ENCODE data around the gene KLHL41. TPM values are rescaled to one million over a fixed set of nuclear protein-coding genes. Genes with fewer than 3 reads are reported as not detected.

Gene KLHL41
- total RNA-seq = not detected

DNA sequence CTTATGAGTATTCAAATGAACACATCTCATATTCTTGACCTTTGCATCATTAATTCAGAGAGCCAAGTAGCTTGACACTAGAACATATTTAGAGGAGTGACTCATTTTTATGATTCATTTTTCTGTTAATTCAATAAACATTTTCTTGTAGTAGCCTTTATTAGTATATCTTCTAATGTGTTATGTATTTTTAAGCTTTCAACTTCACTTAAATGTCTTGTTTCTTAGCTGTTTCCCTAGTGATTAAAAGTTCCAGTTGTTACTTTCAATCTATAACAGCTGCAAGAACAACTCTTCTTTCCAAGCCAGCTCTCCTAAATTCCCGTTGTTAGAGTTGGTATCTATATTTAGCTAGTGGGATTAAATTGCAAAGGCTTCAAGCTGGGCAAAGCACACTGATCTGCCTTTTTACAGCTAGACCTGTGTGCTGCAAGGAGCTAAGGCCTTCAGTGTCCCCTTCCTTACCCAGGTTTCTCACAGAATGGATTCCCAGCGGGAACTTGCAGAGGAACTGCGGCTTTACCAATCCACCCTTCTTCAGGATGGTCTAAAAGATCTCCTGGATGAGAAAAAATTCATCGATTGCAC lies at the start of gene KLHL41:
KLHL41 (plus strand) TSS at position 405 of the 588 bp plus-strand sequence; CDS start at position 482, 77 bp downstream.
- no peak for ATAC-seq
- DNase-seq (ENCODE audit: low spot score in 2 of 2) = no peak

DNA sequence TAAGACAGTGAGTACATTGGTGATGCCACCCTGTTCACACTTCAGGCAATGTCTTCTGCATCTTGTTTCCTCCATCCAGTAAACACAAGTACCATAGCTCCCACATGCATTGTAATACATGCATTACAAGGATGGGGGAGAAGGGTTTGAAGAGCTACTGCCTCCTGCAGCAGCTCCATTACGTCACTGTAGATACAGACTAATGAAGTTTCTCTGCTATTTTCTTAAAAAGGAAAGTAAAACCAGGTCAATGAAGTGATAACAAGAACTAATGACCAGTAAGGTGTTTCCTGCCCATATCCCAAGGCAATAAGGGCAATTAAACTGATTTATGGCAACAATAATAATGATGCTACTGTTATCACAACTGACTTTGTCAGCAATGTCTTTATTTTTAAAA lies 48.4 kb upstream of the KLHL41 start:
- Mint-ChIP-seq H3K27ac (no peak overlapping the region), H3K9me3 (no peaks in the 10 kb centered on the region), H3K36me3 (no peaks in the 10 kb centered on the region)
- no peak for DNase-seq (ENCODE audit: low spot score in 2 of 2)
- ATAC-seq = no peak

More for the DNA sequence above, at the start of gene KLHL41:
- Mint-ChIP-seq H3K36me3 (no peaks in the 10 kb centered on the region), H3K27ac (no peak within 1 kb of the TSS), H3K9me3 (no peaks in the 10 kb centered on the region)

DNA sequence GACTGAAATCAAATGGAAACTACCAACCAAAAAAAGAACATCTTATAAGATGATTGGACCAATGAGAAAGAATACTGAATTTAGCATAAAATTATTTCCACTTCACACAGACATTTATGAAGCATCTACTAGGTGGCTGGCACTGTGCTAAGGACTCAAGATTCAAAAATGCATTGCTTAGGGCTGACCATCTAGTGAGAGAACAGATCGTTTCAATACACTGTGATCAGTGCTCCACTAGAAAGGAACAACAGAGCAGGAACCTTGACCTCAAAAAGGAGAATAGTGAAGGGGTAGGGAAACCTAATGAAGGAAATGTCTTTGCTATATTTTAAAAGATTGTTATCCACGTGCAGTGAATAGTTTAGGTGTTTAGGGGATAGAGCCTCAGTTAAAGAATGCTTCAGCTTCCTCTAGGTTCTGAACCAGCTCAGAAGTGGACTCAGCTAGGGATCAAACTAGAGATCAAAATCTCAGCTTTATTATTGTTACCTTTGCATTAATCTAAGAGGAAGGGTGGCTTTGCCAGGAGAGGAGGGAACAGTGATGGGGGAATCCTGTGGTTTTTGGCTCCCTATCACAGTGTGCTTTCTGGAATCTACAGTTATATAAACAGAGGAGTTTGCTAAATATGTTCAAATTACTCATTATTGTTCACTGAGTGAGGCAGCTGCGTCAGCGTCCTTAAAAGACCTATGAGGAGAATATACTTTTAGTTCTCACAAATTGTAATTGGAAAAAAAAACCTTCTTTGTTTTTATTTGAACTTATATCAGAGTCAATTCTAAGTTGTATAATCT lies 46.4 kb upstream of the KLHL41 start:
- Mint-ChIP-seq H3K36me3 (no peaks in the 10 kb centered on the region), H3K9me3 (no peaks in the 10 kb centered on the region), H3K27ac (no peak overlapping the region)
- DNase-seq (ENCODE audit: low spot score in 2 of 2) = no peak
- ATAC-seq = peak in 1 of 2 donors; percentile 53

DNA sequence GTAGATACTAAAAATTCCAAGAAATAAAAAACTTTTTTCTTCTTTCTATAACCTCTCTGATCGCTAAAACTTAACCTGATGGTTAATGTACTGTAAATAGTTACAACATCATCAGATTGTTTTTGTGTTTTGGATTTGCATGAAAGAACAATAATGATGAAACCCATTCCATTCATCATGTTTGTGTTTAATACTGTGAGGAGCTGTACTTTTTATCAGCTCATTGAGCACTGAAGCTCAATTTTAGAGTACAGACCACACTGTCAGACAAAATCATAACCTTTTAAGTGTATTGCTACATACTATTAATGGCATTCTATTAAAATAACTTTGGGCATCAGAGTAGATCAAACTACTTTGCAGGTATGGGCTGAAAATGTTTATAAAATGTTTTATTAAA lies 45.0 kb upstream of the KLHL41 start:
- ATAC-seq (peak in 1 of 2 donors; percentile 20), DNase-seq (ENCODE audit: low spot score in 2 of 2) (no peak)
- Mint-ChIP-seq H3K9me3 (no peaks in the 10 kb centered on the region), H3K27ac (no peak overlapping the region), H3K36me3 (no peaks in the 10 kb centered on the region)

DNA sequence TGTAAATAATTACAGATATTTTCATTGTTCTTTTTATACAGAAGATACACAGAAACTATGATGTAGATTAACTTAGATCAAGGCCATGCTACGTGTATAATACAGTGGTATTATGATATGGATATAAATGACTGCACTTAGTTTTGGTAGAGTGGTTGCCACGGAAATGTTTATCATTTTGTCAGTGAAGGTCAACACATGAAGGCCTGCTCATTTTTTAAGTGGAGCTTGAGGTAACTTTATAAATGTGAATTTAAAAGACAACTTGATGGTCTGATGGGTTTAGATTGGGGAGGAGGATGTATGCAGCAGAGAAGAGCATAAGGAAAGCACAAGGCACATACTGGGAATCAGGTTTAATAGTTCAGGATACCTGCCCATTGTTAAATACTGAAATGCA lies 44.6 kb upstream of the KLHL41 start:
- H3K36me3 Mint-ChIP-seq = no peaks in the 10 kb centered on the region
- peak; percentile 47 to 85 for ATAC-seq
- H3K9me3 Mint-ChIP-seq = no peaks in the 10 kb centered on the region
- peak overlapping the region in 1 of 2 donors; percentile 56 for H3K27ac Mint-ChIP-seq
- no peak for DNase-seq (ENCODE audit: low spot score in 2 of 2)

DNA sequence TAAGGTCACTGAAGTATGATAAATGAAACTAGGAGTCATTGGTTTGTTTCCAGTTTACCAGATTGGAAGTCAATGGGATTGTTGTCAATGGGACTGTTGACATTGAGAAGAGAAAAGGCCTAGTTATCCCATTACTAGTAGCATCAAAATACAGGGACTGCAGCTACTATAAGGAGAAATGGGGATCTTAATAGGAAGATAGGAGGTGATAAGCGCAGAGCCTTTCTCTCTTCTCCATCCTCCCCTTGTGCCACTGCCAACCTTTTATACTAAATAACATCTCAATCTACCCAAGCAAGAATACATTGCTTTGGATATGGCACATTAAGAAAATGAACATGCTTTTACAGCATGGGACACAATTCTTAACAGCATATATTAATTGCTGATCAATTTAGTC lies 40.7 kb upstream of the KLHL41 start:
- ATAC-seq (peak; percentile 38 to 57), DNase-seq (ENCODE audit: low spot score in 2 of 2) (no peak)
- Mint-ChIP-seq H3K9me3 (no peaks in the 10 kb centered on the region), H3K36me3 (no peaks in the 10 kb centered on the region), H3K27ac (peak overlapping the region in 1 of 2 donors; percentile 55)

DNA sequence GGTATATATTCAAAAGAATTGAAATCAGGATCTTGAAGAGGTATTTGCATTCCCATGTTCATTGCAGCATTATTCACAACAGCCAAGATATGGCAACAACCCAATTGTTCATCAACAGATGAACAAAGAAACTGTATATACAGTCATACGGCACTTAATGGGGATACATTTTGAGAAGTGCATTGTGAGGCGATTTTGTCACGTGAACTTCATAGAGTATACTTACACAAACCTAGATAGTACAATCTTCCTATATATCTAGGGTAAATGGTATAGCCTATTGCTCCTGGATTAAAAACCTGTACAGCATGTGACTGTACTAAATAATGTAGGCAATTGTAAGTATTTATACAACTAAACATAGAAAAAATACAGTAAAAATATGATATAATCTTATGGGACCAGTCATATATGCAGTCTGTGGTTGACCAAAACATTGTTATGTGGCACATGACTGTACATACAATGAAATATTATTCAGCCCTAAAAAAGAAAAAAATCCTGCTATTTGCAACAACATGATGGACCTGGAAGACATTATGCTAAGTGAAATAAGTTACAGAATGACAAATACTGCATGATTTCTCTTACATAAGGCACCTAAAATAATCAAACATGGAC lies 39.4 kb upstream of the KLHL41 start:
- Mint-ChIP-seq H3K27ac (no peak overlapping the region), H3K36me3 (no peaks in the 10 kb centered on the region), H3K9me3 (no peaks in the 10 kb centered on the region)
- no peak for DNase-seq (ENCODE audit: low spot score in 2 of 2)
- ATAC-seq = peak; percentile 58 to 65

DNA sequence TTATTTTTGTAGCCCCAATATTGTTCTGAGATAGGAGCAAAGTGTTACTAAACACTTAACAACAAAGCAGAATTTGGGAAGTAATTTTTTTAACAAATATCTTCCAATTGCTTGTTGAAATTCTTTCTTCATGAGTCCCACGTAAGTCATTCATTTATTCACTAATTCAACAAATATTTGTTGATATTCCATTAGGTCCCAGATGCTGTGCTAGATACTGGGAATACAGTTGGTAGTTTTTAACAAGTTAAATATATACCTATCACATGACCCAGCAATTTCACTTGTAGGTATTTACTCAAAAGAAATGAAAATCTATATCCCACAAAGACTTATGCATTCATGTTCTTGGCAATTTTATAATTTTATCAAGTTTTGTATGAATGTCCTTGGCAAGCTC lies 37.3 kb upstream of the KLHL41 start:
- H3K9me3 Mint-ChIP-seq = no peaks in the 10 kb centered on the region
- DNase-seq (ENCODE audit: low spot score in 2 of 2) (no peak), ATAC-seq (no peak)
- H3K27ac Mint-ChIP-seq = no peak overlapping the region
- H3K36me3 Mint-ChIP-seq = no peaks in the 10 kb centered on the region

DNA sequence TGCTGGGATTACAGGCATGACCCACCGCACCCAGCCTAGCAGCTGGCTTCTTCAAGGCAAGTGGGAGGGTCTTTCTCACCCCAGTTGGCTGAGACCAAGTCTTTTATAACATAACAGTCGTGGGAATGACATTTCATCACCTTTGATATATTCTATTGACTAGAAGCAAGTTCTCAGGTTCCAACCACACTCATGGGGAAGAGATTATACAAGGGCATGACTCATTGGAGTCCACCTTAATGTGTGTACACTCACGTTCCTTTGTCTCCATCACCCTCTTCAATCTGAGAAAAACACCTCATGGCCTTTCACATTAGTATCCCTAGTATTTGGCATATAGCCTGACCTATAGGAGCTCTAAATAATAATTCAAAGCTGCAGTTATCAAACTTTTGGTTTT lies 33.0 kb upstream of the KLHL41 start:
- no peaks in the 10 kb centered on the region for H3K36me3 Mint-ChIP-seq
- ATAC-seq (no peak), DNase-seq (ENCODE audit: low spot score in 2 of 2) (no peak)
- H3K9me3 Mint-ChIP-seq = no peaks in the 10 kb centered on the region
- H3K27ac Mint-ChIP-seq = no peak overlapping the region

DNA sequence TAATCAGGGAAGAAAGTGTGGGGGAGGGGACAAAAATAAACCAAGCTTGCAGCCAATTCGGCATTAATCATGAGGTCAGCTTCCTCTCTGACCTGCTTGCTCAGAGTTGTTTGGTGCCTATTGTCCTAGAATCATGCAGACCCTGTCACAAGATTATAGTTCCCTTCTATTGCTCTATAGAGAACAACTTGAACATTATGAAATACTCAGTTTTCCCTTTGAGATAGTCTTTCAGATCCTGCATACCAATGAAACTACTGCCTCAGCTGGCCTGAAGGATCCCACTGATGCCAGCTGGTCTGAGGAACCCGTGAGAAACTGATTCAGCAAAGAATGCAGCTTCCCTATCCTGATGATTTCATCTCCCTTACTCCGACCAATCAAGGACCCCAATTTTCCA lies 31.2 kb upstream of the KLHL41 start:
- Mint-ChIP-seq H3K36me3 (no peaks in the 10 kb centered on the region), H3K9me3 (no peaks in the 10 kb centered on the region), H3K27ac (no peak overlapping the region)
- ATAC-seq = no peak
- DNase-seq (ENCODE audit: low spot score in 2 of 2) = no peak

DNA sequence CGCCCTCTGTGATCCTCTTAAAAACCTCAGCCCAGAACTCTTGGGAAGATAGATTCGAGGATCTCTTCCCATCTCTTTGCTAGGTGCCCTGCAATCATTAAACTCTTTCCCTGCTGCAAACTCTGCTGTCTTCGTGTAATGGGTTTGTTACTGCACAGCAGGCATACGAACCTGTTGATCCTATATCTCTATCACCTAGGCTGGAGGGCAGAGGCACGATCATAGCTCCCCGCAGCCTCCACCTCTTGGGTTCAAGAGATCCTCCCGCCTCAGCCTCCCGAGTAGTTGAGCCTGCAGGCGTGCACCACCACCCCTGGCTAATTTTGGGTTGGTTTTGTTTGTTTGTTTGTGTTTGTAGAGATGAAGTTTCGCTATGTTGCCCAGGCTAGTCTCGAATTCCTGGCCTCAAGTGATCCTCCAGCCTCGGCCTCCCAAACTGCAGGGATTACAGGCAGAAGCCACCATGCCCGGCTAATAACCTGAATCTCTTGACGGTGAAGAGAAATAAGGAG lies 30.7 kb upstream of the KLHL41 start:
- Mint-ChIP-seq H3K27ac (peak overlapping the region in 1 of 2 donors; percentile 84), H3K36me3 (no peaks in the 10 kb centered on the region), H3K9me3 (no peaks in the 10 kb centered on the region)
- ATAC-seq (no peak), DNase-seq (ENCODE audit: low spot score in 2 of 2) (no peak)

DNA sequence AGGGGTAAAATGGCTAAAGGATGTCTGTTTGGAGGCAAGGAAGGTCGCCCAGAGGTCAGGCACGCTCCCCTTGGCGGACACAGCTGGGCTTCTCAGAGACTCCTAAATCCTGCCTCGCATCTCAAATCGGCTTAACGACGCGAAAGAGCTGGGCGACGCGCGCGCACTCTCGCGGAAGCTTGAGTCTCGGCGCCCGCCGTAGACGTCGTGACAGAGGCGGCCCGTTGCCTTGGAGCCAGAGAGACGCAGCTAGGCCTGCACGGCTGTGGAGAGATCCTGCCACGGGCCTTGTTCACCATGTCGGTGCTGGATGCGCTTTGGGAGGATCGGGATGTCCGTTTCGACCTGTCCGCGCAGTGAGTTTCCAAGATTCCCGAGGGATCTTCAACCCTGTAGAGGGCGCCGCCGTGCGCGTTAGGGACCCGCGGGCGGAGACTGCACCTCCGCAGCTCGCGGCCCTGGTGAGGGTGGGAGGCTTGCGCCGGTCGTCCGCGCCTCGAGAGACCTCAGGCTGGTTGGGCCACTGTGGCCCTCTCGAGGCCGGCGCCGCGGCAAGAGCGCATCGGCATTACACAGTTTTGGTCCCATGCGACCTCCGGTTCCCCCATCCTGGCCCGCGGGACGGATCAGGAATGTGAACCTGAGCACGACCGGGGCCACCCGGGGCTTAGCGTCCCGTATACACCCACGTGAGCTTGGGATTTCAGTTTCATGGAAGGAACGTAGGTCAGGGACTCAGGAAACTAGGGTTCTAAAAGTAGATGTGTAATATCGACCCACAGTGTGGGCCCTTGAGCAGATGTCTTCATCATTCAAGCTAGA lies 30.0 kb upstream of the KLHL41 start, which contains the start of gene BBS5:
BBS5 (plus strand) TSS at position 238 of the 822 bp plus-strand sequence; CDS start at position 298, 60 bp downstream.
- H3K36me3 Mint-ChIP-seq = no peaks in the 10 kb centered on the region
- H3K9me3 Mint-ChIP-seq = no peaks in the 10 kb centered on the region
- peak within 1 kb of the TSS; percentile 84 to 87 for H3K27ac Mint-ChIP-seq
- DNase-seq (ENCODE audit: low spot score in 2 of 2) = peak; percentile 73 to 75
- ATAC-seq = peak; percentile 93 to 96

DNA sequence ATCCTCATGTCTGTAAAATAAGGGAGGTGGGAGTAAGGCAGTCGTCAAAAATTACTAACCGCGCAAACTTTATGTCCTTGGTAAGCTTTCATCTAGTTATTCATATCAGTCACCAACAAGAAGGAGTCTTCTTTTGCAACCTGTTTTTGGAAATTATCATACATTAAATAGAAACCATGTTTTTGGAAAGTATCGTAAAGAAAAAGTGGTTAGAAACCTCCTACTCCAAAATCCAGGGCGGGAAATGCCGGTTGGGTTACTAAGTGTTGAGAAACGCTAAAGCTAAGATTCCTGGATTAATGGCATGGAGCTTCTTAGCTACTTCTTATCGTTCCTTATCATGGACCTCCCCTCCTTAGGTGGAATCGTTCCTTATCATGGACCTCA lies 29.4 kb upstream of the KLHL41 start:
- Mint-ChIP-seq H3K9me3 (no peaks in the 10 kb centered on the region), H3K36me3 (no peaks in the 10 kb centered on the region), H3K27ac (peak overlapping the region; percentile 84 to 87)
- DNase-seq (ENCODE audit: low spot score in 2 of 2) (no peak), ATAC-seq (no peak)

DNA sequence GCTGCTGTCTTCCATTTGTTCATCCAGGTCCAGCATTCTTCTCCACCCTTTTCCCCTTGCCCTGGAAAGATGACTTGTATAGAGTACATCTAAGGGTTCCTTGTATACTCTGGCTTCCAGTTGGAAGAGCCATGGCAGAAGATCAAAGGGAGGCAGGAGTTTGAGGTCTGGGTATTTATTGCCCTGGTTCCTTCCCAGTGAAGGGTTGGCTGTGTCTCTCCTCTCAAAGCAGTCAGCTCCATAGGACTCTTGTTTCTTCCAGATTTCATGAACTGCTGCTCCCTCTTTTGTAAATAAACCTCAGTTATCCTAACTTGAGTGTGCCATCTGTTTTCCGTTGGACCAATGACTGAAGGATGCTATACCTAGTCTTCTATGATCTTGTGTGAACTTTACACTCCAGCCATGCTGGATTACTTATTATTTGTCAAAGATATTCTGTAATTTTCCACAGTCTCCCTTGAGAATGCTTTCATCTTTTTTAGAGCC lies 23.8 kb upstream of the KLHL41 start:
- no peaks in the 10 kb centered on the region for H3K36me3 Mint-ChIP-seq
- no peak overlapping the region for H3K27ac Mint-ChIP-seq
- H3K9me3 Mint-ChIP-seq = no peaks in the 10 kb centered on the region
- ATAC-seq (no peak), DNase-seq (ENCODE audit: low spot score in 2 of 2) (no peak)

DNA sequence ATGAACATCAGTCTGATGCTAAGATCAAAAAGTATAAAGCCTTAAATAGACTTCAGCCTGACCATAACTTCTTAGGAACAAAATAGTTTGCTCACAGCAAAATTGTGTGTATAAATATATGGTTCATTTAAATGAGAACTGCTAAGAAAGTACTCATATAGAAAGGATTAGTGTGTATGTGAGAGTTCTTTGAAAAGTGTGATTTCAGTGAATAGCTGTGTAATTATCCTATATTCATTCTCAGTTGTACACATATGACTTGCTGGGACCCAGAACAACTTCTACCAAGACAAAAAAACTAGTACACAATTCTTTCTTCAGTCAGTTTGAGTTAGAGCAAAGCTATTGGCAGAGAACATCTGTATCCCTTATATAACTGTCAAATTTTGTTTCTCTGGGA lies 23.0 kb upstream of the KLHL41 start:
- no peak for DNase-seq (ENCODE audit: low spot score in 2 of 2)
- H3K9me3 Mint-ChIP-seq = no peaks in the 10 kb centered on the region
- H3K27ac Mint-ChIP-seq = no peak overlapping the region
- no peaks in the 10 kb centered on the region for H3K36me3 Mint-ChIP-seq
- ATAC-seq = peak in 1 of 2 donors; percentile 75

DNA sequence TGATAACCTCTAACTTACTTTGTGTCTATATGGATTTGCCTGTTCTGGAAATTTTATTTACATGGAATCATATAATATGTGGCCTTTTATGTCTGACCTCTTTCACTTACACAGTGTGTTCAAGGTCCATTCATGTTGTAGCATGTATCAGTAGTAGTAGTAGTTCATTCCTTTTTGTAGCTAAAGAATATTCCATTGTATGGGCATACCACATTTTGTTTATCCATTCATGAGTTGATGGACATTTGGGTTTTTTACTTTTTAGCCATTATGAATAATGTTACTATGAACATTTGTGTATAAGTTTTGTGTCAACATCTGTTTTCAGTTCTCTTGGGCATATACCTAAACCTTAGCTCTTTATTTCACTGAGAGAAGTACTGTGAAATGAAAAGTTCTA lies 18.7 kb upstream of the KLHL41 start:
- no peaks in the 10 kb centered on the region for H3K36me3 Mint-ChIP-seq
- H3K9me3 Mint-ChIP-seq = no peaks in the 10 kb centered on the region
- H3K27ac Mint-ChIP-seq = no peak overlapping the region
- ATAC-seq (no peak), DNase-seq (ENCODE audit: low spot score in 2 of 2) (no peak)
